ENCODE data around the gene KCNA2. TPM values are rescaled to one million over a fixed set of nuclear protein-coding genes. Genes with fewer than 3 reads are reported as not detected.

The KCNA2 gene
- total RNA-seq, 2 donors from 2014 or later, result 0.64 to 6.2 TPM

GRCh38 chr1:110616587-110616986, 10.4 kb upstream of the KCNA2 start:
- TF ChIP-seq POLR2AphosphoS5 (IDR thresholded peaks at IDR 0.05), result no peak
- no peak for TF ChIP-seq CTCF (IDR thresholded peaks at IDR 0.05)
- TF ChIP-seq POLR2A (IDR thresholded peaks at IDR 0.05), result no peak
- no peak for DNase-seq (ENCODE audit: low spot score)
- Histone ChIP-seq H3K9me3 (no peaks in the 10 kb centered on the region), H3K27ac (no peak overlapping the region), H3K4me3 (no peak overlapping the region), H3K27me3 (replicated peaks; ENCODE audit: insufficient read depth) (peaks cover 4% of the 10 kb centered on the region), H3K4me1 (replicated peaks) (no peaks in the 10 kb centered on the region), H3K36me3 (no peaks in the 10 kb centered on the region)
- intact Hi-C loops (cut with DNase I), result loop anchor here (2.0 kb wide), 1 partner anchor 60 kb away; no protein-coding TSS in a partner anchor
- WGBS, result 42% methylated on average over 3 of the region's 3 CpGs

- H3K36me3 ChIP-seq, result no peaks in the 10 kb centered on the region
- H3K27ac ChIP-seq, result no peak overlapping the region
- 20% methylated on average over 9 of the region's 9 CpGs for WGBS
- H3K4me3 ChIP-seq, result no peak overlapping the region
- TF ChIP-seq CTCF (IDR thresholded peaks at IDR 0.05) (peak in 3 of 4 experiments; percentile 47 to 79 (median 75)), POLR2AphosphoS5 (IDR thresholded peaks at IDR 0.05) (peak; percentile 27), POLR2A (IDR thresholded peaks at IDR 0.05) (no peak)
- peaks cover 4% of the 10 kb centered on the region for H3K27me3 ChIP-seq (replicated peaks; ENCODE audit: insufficient read depth)
- no peaks in the 10 kb centered on the region for H3K4me1 ChIP-seq (replicated peaks)
- intact Hi-C loops (cut with DNase I), result loop anchor here (2.0 kb wide), 1 partner anchor 59 kb away; no protein-coding TSS in a partner anchor
- peak; percentile 69 for DNase-seq (ENCODE audit: low spot score)
- no peaks in the 10 kb centered on the region for H3K9me3 ChIP-seq
Measured at GRCh38 chr1:110615548-110616130, 9.5 kb upstream of the KCNA2 start.

- intact Hi-C loops (cut with DNase I), result no loop called here
- Histone ChIP-seq H3K27ac (no peak overlapping the region), H3K27me3 (replicated peaks; ENCODE audit: insufficient read depth) (no peaks in the 10 kb centered on the region), H3K36me3 (no peaks in the 10 kb centered on the region), H3K4me1 (replicated peaks) (no peaks in the 10 kb centered on the region), H3K9me3 (no peaks in the 10 kb centered on the region), H3K4me3 (no peak overlapping the region)
- 59% methylated on average over 10 of the region's 10 CpGs for WGBS
- TF ChIP-seq CTCF (IDR thresholded peaks at IDR 0.05) (no peak), POLR2AphosphoS5 (IDR thresholded peaks at IDR 0.05) (peak; percentile 17), POLR2A (IDR thresholded peaks at IDR 0.05) (no peak)
- DNase-seq (ENCODE audit: low spot score), result peak; percentile 21
Measured at GRCh38 chr1:110612060-110612745, 6.0 kb upstream of the KCNA2 start.

GRCh38 chr1:110610696-110611286, 4.6 kb upstream of the KCNA2 start:
- H3K4me1 ChIP-seq (replicated peaks), result no peaks in the 10 kb centered on the region
- WGBS, result 87% methylated on average over 4 of the region's 4 CpGs
- no peak for TF ChIP-seq CTCF (IDR thresholded peaks at IDR 0.05)
- TF ChIP-seq POLR2A (IDR thresholded peaks at IDR 0.05), result no peak
- no peak for TF ChIP-seq POLR2AphosphoS5 (IDR thresholded peaks at IDR 0.05)
- intact Hi-C loops (cut with DNase I), result no loop called here
- no peak overlapping the region for H3K4me3 ChIP-seq
- no peak for DNase-seq (ENCODE audit: low spot score)
- no peak overlapping the region for H3K27ac ChIP-seq
- no peaks in the 10 kb centered on the region for H3K36me3 ChIP-seq
- no peaks in the 10 kb centered on the region for H3K27me3 ChIP-seq (replicated peaks; ENCODE audit: insufficient read depth)
- H3K9me3 ChIP-seq, result no peaks in the 10 kb centered on the region

Data from prostate gland (tissue), 2 donors.